Measurements from ENCODE around the gene HAPLN1. TPM values are rescaled to one million over a fixed set of nuclear protein-coding genes. Genes with fewer than 3 reads are reported as not detected.
A peak's percentile ranks its signal among the peaks of the same experiment; 100 is the strongest.

HAPLN1 gene
- total RNA-seq, 1 donor from 2014 or later = not detected

GRCh38 chr5:83729362-83729761 is 8.7 kb upstream of the HAPLN1 start:
- peak; percentile 29 for DNase-seq
- no peak overlapping the region for H3K27ac Mint-ChIP-seq
- intact Hi-C loops (cut with micrococcal nuclease) = no loop called here
- no peak overlapping the region for H3K4me3 Mint-ChIP-seq
- H3K9me3 Mint-ChIP-seq = no peaks in the 10 kb centered on the region
- H3K36me3 Mint-ChIP-seq (ENCODE audit: low read depth) = no peaks in the 10 kb centered on the region
- no peaks in the 10 kb centered on the region for H3K4me1 Mint-ChIP-seq
- H3K27me3 Mint-ChIP-seq = peaks cover 3% of the 10 kb centered on the region

DNA sequence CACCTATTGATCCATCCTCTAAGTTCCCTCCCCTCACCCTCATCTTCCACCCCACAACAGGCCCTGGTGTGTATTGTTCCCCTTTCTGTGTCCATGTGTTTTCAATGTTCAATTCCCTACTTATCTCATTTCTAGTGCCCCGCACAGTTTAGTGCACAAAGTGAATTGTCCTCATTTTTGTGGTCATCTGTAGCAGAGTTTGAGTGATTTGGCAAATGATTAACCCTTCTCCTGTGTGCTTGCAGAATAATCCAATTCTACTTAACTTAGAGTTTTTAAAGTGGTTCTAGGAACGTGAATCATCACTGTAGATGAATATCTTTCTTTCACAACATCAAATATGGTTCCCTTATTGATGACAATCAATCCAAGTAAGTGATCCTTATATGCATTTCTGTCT is 6.3 kb upstream of the HAPLN1 start:
- no peaks in the 10 kb centered on the region for H3K36me3 Mint-ChIP-seq (ENCODE audit: low read depth)
- no peak overlapping the region for H3K27ac Mint-ChIP-seq
- H3K4me3 Mint-ChIP-seq = no peak overlapping the region
- intact Hi-C loops (cut with micrococcal nuclease) = no loop called here
- no peaks in the 10 kb centered on the region for H3K4me1 Mint-ChIP-seq
- DNase-seq = peak; percentile 34
- H3K27me3 Mint-ChIP-seq = peaks cover 17% of the 10 kb centered on the region
- H3K9me3 Mint-ChIP-seq = no peaks in the 10 kb centered on the region

DNA sequence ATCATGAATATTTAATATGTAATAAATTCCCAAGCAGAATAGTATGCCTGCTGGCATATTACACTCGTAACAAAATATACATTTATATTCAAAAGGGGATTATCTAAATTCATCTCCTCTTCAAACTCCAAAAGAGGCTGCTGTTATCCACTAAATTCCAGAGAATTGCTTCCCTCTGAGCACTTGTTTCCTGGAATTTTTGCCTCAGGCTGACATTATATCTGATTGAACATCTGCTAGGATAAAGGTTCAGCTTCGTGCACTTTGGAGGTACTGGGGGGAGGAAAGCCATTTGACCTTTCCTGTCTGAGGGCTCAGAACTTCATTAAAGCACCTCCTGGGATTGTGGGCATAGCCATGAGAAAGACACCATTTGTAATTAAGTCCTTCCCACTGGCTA is 4.3 kb upstream of the HAPLN1 start:
- Mint-ChIP-seq H3K27ac (no peak overlapping the region), H3K36me3 (ENCODE audit: low read depth) (no peaks in the 10 kb centered on the region), H3K9me3 (no peaks in the 10 kb centered on the region), H3K27me3 (peaks cover 37% of the 10 kb centered on the region), H3K4me3 (no peak overlapping the region), H3K4me1 (peaks cover 3% of the 10 kb centered on the region)
- intact Hi-C loops (cut with micrococcal nuclease) = no loop called here
- DNase-seq = peak; percentile 27

DNA sequence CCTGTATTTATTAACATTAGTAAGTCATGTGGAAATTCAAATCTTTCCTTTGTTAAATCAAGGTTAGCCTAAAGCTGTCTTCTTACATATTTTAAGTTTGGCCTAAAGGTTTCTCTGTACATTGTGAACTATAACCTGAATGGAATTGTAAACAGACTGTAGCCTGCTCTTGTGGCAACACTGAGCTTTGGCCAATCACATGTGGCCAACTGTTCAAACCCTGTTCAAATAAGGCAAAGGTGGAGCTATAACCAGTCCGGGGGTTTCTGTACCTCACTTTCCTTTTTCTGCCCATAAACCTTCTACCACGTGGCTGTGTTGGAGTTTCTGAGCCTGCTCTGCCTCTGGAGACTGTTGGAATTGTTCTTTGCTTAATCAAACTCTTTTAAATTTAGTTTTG is 3.3 kb upstream of the HAPLN1 start:
- H3K27ac Mint-ChIP-seq = no peak overlapping the region
- DNase-seq = peak; percentile 4
- intact Hi-C loops (cut with micrococcal nuclease) = no loop called here
- peaks cover 42% of the 10 kb centered on the region for H3K27me3 Mint-ChIP-seq
- H3K36me3 Mint-ChIP-seq (ENCODE audit: low read depth) = no peaks in the 10 kb centered on the region
- H3K9me3 Mint-ChIP-seq = no peaks in the 10 kb centered on the region
- H3K4me3 Mint-ChIP-seq = no peak overlapping the region
- H3K4me1 Mint-ChIP-seq = peaks cover 3% of the 10 kb centered on the region

GRCh38 chr5:83723031-83723430 is 2.4 kb upstream of the HAPLN1 start:
- H3K4me1 Mint-ChIP-seq = peaks cover 3% of the 10 kb centered on the region
- H3K4me3 Mint-ChIP-seq = no peak overlapping the region
- no peaks in the 10 kb centered on the region for H3K36me3 Mint-ChIP-seq (ENCODE audit: low read depth)
- intact Hi-C loops (cut with micrococcal nuclease) = no loop called here
- H3K27ac Mint-ChIP-seq = no peak overlapping the region
- no peaks in the 10 kb centered on the region for H3K9me3 Mint-ChIP-seq
- no peak for DNase-seq
- H3K27me3 Mint-ChIP-seq = peaks cover 50% of the 10 kb centered on the region

GRCh38 chr5:83721953-83722901 is 1.6 kb upstream of the HAPLN1 start:
- H3K36me3 Mint-ChIP-seq (ENCODE audit: low read depth) = no peaks in the 10 kb centered on the region

DNA sequence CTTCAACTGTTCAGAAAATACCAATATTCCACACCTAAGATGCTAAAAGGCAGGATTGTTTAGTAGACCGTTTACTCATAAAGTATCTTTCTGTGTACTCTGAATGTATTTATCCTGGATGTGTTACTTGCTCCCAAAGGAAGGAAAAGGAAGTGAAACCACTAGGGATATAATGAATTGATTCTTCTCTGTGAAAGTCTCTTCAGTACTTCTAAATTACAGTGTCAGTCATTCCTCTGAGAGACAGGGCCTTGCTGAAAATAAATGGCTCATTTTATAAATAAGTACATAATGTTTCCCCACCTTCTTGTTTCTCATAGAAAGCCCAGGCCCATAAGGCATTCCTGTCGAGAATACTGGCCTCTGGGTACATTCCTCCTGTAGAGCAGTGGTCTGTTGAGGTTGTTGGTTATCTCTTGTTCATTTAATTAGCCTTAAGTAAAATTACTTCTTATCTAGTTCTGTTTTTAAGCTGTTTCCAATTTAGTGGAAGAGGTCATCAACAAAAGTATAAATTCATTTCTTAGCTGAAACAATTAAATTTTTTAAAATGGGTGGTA is 1.6 kb downstream of the HAPLN1 start:
- Mint-ChIP-seq H3K27ac (no peak overlapping the region), H3K4me3 (no peak overlapping the region), H3K27me3 (peaks cover 55% of the 10 kb centered on the region), H3K4me1 (peaks cover 3% of the 10 kb centered on the region), H3K9me3 (no peaks in the 10 kb centered on the region), H3K36me3 (ENCODE audit: low read depth) (no peaks in the 10 kb centered on the region)
- intact Hi-C loops (cut with micrococcal nuclease) = loop anchor here (10.0 kb wide), 2 partner anchors 436 to 536 kb away; no protein-coding TSS in a partner anchor
- peak; percentile 5 for DNase-seq

More at GRCh38 chr5:83721953-83722901, 1.6 kb upstream of the HAPLN1 start:
- Mint-ChIP-seq H3K27me3 (peaks cover 52% of the 10 kb centered on the region), H3K4me3 (peak overlapping the region; percentile 70), H3K4me1 (peaks cover 3% of the 10 kb centered on the region), H3K9me3 (no peaks in the 10 kb centered on the region), H3K27ac (no peak overlapping the region)
- intact Hi-C loops (cut with micrococcal nuclease) = no loop called here
- peak; percentile 61 for DNase-seq

DNA sequence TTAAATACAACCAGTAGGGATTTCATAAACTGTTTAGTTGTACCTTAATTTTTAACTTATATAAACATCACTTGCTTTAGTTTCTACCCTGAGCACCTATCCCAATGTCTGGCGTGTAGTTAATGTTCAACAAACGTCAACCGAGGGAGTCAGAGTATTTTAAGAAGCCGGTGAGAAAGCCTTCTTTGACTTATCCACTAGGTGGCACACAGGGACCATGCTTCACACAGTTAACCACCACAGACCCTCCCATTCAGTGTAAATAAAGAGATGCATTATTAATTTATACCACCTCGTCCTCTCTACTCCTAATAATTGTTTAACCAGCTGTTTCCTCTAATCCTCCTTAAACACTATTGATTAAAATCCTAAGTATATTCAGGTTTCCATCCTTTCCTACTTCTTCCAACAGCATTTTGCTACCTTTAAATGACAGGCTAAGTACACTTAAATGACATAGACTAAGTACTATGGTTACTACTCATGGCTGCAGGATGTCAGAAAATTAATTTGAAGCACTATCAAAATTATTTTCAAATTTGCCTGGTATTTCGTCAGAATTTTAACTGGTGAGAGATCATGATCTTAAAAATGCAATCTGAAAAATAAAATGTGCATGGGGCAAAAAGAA is 2.3 kb downstream of the HAPLN1 start:
- DNase-seq = peak; percentile 72
- Mint-ChIP-seq H3K4me3 (no peak overlapping the region), H3K27me3 (peaks cover 53% of the 10 kb centered on the region), H3K36me3 (ENCODE audit: low read depth) (no peaks in the 10 kb centered on the region), H3K9me3 (no peaks in the 10 kb centered on the region), H3K4me1 (peaks cover 3% of the 10 kb centered on the region), H3K27ac (no peak overlapping the region)
- intact Hi-C loops (cut with micrococcal nuclease) = loop anchor here (10.0 kb wide), 2 partner anchors 436 to 536 kb away; no protein-coding TSS in a partner anchor

DNA sequence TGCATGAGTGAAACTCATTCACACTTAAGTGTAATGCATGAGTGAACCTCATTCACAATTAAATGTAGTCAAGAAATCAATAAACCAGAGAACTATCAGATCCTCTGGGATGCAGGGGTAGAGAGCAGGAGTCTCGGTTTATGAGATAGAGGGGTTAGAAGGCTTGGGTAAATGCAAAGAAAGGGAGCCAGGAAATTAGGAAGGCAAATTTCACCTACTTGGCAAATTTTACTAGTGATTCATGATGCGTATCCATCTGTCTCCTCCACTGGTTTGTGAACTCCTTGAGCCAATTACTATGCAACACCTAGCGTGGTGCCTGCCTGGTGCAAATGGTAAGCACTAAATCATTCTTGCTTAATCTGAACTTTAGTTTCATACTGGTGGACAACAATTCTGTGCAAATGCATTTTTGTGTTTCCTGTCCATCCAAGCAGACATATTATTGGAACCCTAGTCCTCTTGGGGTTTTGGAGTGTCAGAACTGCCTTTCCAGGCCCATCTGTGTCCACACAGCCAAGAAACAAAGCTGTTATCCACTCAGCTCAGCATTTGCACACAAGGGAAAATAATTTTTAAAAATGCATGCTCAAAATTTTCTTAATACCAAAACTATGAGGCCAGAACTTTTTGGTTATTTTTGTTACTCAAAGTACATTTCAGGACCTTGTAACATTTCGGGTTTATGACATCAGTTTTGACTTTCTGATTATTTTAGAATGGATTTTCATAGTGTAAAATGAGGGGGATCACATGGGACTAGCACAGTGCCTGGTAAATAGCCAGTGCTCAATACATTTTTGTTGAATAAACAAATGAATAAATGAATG is 5.2 kb downstream of the HAPLN1 start:
- H3K36me3 Mint-ChIP-seq (ENCODE audit: low read depth) = no peaks in the 10 kb centered on the region
- H3K4me3 Mint-ChIP-seq = no peak overlapping the region
- H3K9me3 Mint-ChIP-seq = no peaks in the 10 kb centered on the region
- H3K27me3 Mint-ChIP-seq = peaks cover 26% of the 10 kb centered on the region
- no peak overlapping the region for H3K27ac Mint-ChIP-seq
- no peaks in the 10 kb centered on the region for H3K4me1 Mint-ChIP-seq
- intact Hi-C loops (cut with micrococcal nuclease) = loop anchor here (10.0 kb wide), 2 partner anchors 439 to 539 kb away; no protein-coding TSS in a partner anchor
- DNase-seq = no peak

DNA sequence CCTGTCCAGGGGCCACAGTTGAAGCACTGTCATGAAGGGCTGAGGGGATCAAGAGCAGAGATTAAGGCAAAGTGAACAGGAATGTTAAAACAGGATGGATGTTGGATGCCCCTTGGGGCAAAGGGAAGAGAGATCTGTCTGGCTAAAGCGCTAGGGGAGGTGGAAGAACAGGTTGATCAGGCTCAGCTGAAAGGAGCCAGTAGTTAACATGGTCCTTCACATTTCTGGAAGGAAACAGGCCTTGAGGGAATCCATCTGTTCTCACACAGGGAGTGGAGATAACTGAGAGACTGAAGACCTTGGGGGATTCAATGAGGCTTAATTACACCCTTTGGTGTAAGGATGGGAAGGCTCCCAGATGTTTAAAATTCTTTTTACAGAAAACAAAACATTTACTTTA is 5.8 kb downstream of the HAPLN1 start:
- no peaks in the 10 kb centered on the region for H3K36me3 Mint-ChIP-seq (ENCODE audit: low read depth)
- H3K4me3 Mint-ChIP-seq = no peak overlapping the region
- intact Hi-C loops (cut with micrococcal nuclease) = loop anchor here (10.0 kb wide), 2 partner anchors 440 to 540 kb away; no protein-coding TSS in a partner anchor
- no peaks in the 10 kb centered on the region for H3K9me3 Mint-ChIP-seq
- H3K27me3 Mint-ChIP-seq = peaks cover 20% of the 10 kb centered on the region
- H3K27ac Mint-ChIP-seq = no peak overlapping the region
- DNase-seq = no peak
- H3K4me1 Mint-ChIP-seq = no peaks in the 10 kb centered on the region

DNA sequence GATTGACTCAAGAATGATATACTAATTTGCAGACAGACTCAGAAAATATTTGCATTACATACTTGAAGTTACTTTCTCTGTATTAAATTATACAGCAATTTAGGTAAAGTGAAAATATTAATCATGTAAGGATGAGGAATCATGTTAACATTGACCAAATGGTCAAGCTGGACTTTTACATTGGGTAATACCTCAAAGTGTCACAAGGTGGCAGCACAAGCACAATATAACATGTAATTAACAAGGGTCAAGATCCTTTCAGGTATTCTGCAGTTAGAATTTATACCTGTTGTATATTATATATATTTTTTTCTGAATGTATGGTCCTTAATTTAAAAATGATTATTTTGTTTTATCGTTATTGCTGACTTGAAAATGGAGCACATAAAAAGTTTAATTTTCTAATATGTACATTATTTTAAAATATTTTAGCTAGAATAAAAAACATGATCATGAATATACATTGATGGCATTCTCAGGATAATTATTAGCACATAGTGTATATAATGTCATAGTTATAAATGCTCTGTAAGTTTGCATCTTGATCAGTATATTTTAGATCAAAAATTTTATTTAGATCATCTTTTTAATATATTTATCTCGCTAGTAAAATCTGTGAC is 8.6 kb downstream of the HAPLN1 start:
- intact Hi-C loops (cut with micrococcal nuclease) = loop anchor here (10.0 kb wide), 2 partner anchors 443 to 543 kb away; no protein-coding TSS in a partner anchor
- no peak overlapping the region for H3K4me3 Mint-ChIP-seq
- DNase-seq = peak; percentile 73
- H3K4me1 Mint-ChIP-seq = no peaks in the 10 kb centered on the region
- H3K27me3 Mint-ChIP-seq = peaks cover 6% of the 10 kb centered on the region
- H3K9me3 Mint-ChIP-seq = no peaks in the 10 kb centered on the region
- no peak overlapping the region for H3K27ac Mint-ChIP-seq
- H3K36me3 Mint-ChIP-seq (ENCODE audit: low read depth) = no peaks in the 10 kb centered on the region

DNA sequence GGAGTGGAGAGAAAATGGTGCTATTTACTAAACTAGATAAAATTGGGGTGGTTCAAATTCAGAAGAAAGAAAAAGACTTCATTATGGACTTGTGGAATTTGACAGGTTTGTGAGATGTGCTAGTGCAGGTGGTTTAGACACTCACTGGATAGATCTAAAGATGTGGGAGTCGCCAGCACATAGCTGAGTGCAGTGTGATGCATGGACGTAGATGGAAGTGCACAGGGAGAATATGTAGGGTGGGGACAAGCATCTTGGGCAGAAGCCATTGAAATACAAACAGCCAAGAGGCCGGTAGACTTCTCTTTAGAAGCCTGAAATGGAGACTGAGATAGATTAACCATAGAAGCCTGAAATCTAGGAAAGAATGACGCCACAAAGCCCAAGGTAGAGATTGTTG is 10.7 kb downstream of the HAPLN1 start:
- Mint-ChIP-seq H3K36me3 (ENCODE audit: low read depth) (no peaks in the 10 kb centered on the region), H3K4me1 (no peaks in the 10 kb centered on the region), H3K4me3 (no peak overlapping the region), H3K9me3 (no peaks in the 10 kb centered on the region), H3K27me3 (peaks cover 4% of the 10 kb centered on the region), H3K27ac (no peak overlapping the region)
- no peak for DNase-seq
- intact Hi-C loops (cut with micrococcal nuclease) = loop anchor here (10.0 kb wide), 2 partner anchors 445 to 545 kb away; no protein-coding TSS in a partner anchor

DNA sequence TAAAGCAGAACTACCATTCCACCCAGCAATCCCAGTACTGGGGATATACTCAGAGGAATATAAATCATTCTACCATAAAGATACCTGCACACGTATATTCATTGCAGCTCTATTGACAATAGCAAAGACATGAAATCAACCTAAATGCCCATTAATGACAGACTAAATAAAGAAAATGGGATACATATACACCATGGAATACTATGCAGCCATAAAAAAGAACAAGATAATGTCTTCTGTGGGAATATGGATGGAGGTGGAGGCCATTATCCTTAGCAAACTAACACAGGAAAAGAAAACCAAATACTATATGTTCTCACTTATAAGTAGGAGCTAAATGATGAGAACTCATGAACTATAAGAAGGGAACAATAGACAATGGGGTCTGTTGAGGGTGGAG is 12.5 kb downstream of the HAPLN1 start:
- Mint-ChIP-seq H3K27ac (no peak overlapping the region), H3K36me3 (ENCODE audit: low read depth) (no peaks in the 10 kb centered on the region), H3K27me3 (no peaks in the 10 kb centered on the region), H3K4me3 (no peak overlapping the region), H3K9me3 (no peaks in the 10 kb centered on the region), H3K4me1 (no peaks in the 10 kb centered on the region)
- DNase-seq = no peak
- intact Hi-C loops (cut with micrococcal nuclease) = no loop called here

All from activated CD4-positive, alpha-beta T cell treated with anti-CD3 and anti-CD28 coated beads, Interleukin-2, amount 10 ng/mL, durations not matched to agents 24 days and 14 days (primary cell).